Nephron (organoid): ENCODE measurements around the gene ZDHHC22.

ENCODE experiments used
- H3K27ac Mint-ChIP-seq, 3 experiments: 2 replicates each; pipeline ENCODE4 v1.8.0; 2020; ENCODE audit warnings: mixed read lengths in 3 of 3, mild to moderate bottlenecking in 2 of 3, moderate library complexity in 1 of 3
- H3K27me3 Mint-ChIP-seq: 2 replicates; pipeline ENCODE4 v1.8.0; 2021; ENCODE audit warnings: low read depth, mild to moderate bottlenecking, moderate library complexity, mixed read lengths
- H3K36me3 Mint-ChIP-seq: 2 replicates; pipeline ENCODE4 v1.8.0; 2020; ENCODE audit warnings: low read depth, mixed read lengths
- H3K4me1 Mint-ChIP-seq: 2 replicates; pipeline ENCODE4 v1.8.0; 2020; ENCODE audit warnings: mixed read lengths
- H3K4me3 Mint-ChIP-seq, 3 experiments: 2 replicates each; pipeline ENCODE4 v1.8.0; 2020; ENCODE audit warnings: mild to moderate bottlenecking in 3 of 3, mixed read lengths in 3 of 3, moderate library complexity in 2 of 3
- H3K9me3 Mint-ChIP-seq: 2 replicates; pipeline ENCODE4 v1.8.0; 2020; ENCODE audit warnings: mixed read lengths
- CTCF ChIP-seq, 3 experiments: fragments of 200-600 bp; sonication (generic); IDR thresholded peaks; one replicate each; pipeline ENCODE4 v1.5.0; 2021; ENCODE audit warnings: antibody characterized with exemption in 3 of 3; ENCODE audit not compliant: unreplicated experiment in 3 of 3

The ZDHHC22 gene

GRCh38 chr14:77100961-77101360, 40.6 kb downstream of the ZDHHC22 start:
- peaks cover 4% of the 10 kb centered on the region for H3K36me3 Mint-ChIP-seq
- H3K9me3 Mint-ChIP-seq: no peaks in the 10 kb centered on the region
- H3K4me1 Mint-ChIP-seq: peaks cover 44% of the 10 kb centered on the region
- TF ChIP-seq CTCF (IDR thresholded peaks at IDR 0.05; ENCODE audit: unreplicated experiment in 3 of 3): no peak
- H3K27me3 Mint-ChIP-seq: no peaks in the 10 kb centered on the region
- H3K4me3 Mint-ChIP-seq: peak overlapping the region; percentile 31 to 88 (median 54)
- no peak overlapping the region for H3K27ac Mint-ChIP-seq

GRCh38 chr14:77099425-77100167, 42.0 kb downstream of the ZDHHC22 start:
- H3K27ac Mint-ChIP-seq: peak overlapping the region; percentile 84 to 98 (median 96)
- no peak for TF ChIP-seq CTCF (IDR thresholded peaks at IDR 0.05; ENCODE audit: unreplicated experiment in 3 of 3)
- H3K9me3 Mint-ChIP-seq: no peaks in the 10 kb centered on the region
- peak overlapping the region; percentile 88 to 96 (median 94) for H3K4me3 Mint-ChIP-seq
- H3K27me3 Mint-ChIP-seq: no peaks in the 10 kb centered on the region
- peaks cover 45% of the 10 kb centered on the region for H3K4me1 Mint-ChIP-seq
- peaks cover 3% of the 10 kb centered on the region for H3K36me3 Mint-ChIP-seq

GRCh38 chr14:77098529-77099353, 42.9 kb downstream of the ZDHHC22 start:
- Mint-ChIP-seq H3K4me1 (peaks cover 43% of the 10 kb centered on the region), H3K9me3 (no peaks in the 10 kb centered on the region), H3K27ac (peak overlapping the region; percentile 84 to 98 (median 96)), H3K36me3 (no peaks in the 10 kb centered on the region), H3K27me3 (no peaks in the 10 kb centered on the region), H3K4me3 (peak overlapping the region; percentile 88 to 96 (median 94))
- TF ChIP-seq CTCF (IDR thresholded peaks at IDR 0.05; ENCODE audit: unreplicated experiment in 3 of 3): no peak

GRCh38 chr14:77097700-77098528, 43.7 kb downstream of the ZDHHC22 start, which contains the start of gene CIPC:
Gene CIPC (plus strand): TSS chr14:77098258. CDS start chr14:77105709, 7,451 bp downstream.
- no peak for TF ChIP-seq CTCF (IDR thresholded peaks at IDR 0.05; ENCODE audit: unreplicated experiment in 3 of 3)

GRCh38 chr14:77097006-77097699, 44.4 kb downstream of the ZDHHC22 start:
- H3K27me3 Mint-ChIP-seq: no peaks in the 10 kb centered on the region
- no peaks in the 10 kb centered on the region for H3K9me3 Mint-ChIP-seq
- H3K4me1 Mint-ChIP-seq: peaks cover 43% of the 10 kb centered on the region
- no peaks in the 10 kb centered on the region for H3K36me3 Mint-ChIP-seq
- no peak for TF ChIP-seq CTCF (IDR thresholded peaks at IDR 0.05; ENCODE audit: unreplicated experiment in 3 of 3)
- H3K27ac Mint-ChIP-seq: peak overlapping the region; percentile 84 to 98 (median 96)
- H3K4me3 Mint-ChIP-seq: peak overlapping the region; percentile 88 to 96 (median 94)

More at GRCh38 chr14:77097700-77098528, 43.7 kb downstream of the ZDHHC22 start, which contains the start of gene CIPC:
- Mint-ChIP-seq H3K27me3 (no peaks in the 10 kb centered on the region), H3K36me3 (no peaks in the 10 kb centered on the region), H3K27ac (peak within 1 kb of the TSS; percentile 84 to 98 (median 96)), H3K4me3 (peak within 1 kb of the TSS; percentile 88 to 96 (median 94)), H3K4me1 (peaks cover 43% of the 10 kb centered on the region), H3K9me3 (no peaks in the 10 kb centered on the region)
